Fibroblast of villous mesenchyme (primary cell): ENCODE data around the gene RNF10. TPM values are rescaled to one million over a fixed set of nuclear protein-coding genes. Genes with fewer than 3 reads are reported as not detected.
"Not testable (repeated sequence)": the region's sequence is repeated elsewhere in the genome, so short reads cannot be mapped to it uniquely, and the experiment has no call there.

Source experiments
- DNase-seq: peaks from one replicate; pipeline ENCODE4 v3.0.0-alpha.2; 2010; ENCODE audit warnings: low read depth
- H3K4me3 ChIP-seq: 2 replicates; pipeline ENCODE4 v1.5.1; 2011; ENCODE audit warnings: low read depth, mild to moderate bottlenecking, low read length
- total RNA-seq: library from RNA; depleted of rRNA; stranded (reverse); fragments of >200 nt; gene quantifications from 2 replicates; pipeline ENCODE4 v1.2.3, GENCODE V29; 2012
- TF ChIP-seq, protein P1 (sequence below): IDR thresholded peaks from 2 replicates; pipeline ENCODE4 v1.5.1; 2012; ENCODE audit warnings: low read depth, mild to moderate bottlenecking, low read length; ENCODE audit not compliant: insufficient read depth

Gene RNF10
- 127 and 175 TPM in 2 replicates for total RNA-seq

DNA sequence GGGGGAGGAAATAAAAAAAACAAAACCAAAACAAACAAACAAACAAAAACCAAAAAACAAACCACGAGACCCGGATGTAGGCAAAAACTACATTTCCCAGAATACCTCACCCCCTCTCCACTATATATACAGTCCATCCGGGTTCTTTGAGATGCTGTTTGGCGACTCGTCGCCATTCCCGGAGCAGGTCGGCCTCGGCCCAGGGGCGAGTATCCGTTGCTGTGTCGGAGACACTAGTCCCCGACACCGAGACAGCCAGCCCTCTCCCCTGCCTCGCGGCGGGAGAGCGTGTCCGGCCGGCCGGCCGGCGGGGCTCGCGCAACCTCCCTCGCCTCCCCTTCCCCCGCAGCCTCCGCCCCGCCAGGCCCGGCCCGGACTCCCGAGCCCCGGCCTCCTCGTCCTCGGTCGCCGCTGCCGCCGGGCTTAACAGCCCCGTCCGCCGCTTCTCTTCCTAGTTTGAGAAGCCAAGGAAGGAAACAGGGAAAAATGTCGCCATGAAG, at the start of gene RNF10:
Gene RNF10, plus strand, starts transcription at position 154 of the 500 bp plus-strand sequence. CDS start 456 bp downstream, outside the sequence.
- peak; percentile 90 for DNase-seq
- TF ChIP-seq, protein P1, sequence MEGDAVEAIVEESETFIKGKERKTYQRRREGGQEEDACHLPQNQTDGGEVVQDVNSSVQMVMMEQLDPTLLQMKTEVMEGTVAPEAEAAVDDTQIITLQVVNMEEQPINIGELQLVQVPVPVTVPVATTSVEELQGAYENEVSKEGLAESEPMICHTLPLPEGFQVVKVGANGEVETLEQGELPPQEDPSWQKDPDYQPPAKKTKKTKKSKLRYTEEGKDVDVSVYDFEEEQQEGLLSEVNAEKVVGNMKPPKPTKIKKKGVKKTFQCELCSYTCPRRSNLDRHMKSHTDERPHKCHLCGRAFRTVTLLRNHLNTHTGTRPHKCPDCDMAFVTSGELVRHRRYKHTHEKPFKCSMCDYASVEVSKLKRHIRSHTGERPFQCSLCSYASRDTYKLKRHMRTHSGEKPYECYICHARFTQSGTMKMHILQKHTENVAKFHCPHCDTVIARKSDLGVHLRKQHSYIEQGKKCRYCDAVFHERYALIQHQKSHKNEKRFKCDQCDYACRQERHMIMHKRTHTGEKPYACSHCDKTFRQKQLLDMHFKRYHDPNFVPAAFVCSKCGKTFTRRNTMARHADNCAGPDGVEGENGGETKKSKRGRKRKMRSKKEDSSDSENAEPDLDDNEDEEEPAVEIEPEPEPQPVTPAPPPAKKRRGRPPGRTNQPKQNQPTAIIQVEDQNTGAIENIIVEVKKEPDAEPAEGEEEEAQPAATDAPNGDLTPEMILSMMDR: no peak
- peak within 1 kb of the TSS; percentile 88 for H3K4me3 ChIP-seq

DNA sequence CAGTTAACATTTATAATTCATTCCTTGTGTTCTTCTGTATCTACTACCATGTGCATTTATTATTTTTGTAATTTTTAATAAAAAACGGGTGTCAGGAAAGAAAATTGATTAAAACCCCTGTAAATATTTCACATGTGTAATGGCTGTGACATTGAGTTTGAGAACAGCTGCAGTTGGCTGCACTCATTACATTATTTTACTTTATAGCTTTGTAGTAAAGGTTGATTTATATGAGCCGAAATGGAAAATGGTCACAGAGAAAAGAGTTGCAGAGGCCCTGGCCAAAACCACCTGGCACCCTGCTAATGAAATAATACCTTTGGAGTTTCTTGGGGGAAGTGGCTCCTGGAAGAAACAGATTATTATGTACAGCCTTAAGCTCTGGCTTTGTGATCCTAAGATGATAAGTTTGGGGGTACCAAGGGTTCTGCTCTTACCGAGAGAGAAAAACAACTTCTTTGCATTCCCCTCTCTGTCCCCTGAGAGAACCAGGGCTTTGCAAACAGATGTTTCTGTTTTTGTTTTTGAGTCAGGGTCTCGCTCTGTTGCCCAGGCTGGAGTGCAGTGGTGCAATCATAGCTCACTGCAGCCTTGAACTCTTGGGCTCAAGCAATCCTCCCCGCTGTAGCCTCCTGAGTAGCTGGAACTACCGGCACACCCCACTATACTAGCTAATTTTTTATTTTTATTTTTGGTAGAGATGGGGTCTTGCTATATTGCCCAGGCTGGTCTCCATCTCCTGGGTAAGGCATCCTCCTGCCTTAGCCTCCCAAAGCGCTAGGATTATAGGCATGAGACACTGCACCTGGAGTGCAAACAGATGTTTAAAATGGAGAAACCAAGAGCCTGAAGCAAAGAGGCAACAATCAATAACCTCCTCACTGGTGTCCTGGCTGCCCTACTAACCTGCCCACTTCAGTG, 47.9 kb upstream of the RNF10 start:
- TF ChIP-seq, protein P1: no peak
- no peak for DNase-seq
- H3K4me3 ChIP-seq: no peak overlapping the region

DNA sequence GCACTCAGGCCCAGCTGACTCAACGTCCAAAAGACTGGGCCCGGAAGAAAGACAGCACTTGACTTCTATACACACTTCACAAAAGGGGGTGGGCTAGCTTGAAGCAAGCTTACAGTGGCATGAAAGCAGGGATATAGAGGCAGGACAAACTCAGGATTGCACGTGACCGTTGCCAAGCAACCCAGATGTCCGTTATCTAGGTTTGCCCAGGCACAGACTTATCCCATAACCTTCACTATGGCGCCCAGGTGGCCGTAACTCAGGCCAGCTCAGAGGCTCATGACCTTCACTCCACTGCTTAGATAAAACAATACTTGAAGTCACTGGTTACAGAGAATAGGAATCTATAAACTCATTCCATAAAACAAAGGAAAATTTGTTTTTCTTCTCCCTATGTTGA, 46.6 kb upstream of the RNF10 start:
- DNase-seq: peak; percentile 14
- not testable (repeated sequence) for H3K4me3 ChIP-seq

DNA sequence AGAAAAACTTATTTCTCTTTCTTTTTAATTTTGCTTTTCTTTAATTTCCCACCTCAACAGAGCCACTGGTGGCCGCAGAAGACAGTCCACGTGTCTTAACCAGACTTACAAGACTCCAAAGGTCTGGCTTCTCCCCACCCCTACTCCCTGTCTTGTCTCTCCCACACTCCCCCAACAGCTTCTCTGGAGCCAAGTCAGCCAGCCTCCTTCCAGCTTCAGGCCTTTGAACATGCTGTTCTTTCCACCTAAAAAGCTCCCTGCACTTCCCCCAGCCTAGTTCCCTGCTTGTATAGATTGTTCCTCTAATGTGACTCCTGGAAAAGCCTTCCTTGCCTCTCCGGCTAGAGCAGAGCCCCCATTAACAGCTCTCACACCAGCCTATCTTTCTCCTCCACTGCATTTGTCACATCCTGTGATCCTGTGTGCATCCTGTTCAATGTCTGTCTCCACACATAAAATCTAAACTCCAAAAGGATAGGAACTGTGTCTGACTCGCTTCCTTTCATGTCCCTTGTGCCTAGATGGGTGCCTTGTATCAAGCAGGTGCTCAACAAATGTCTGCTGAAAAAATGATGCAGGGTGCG, 46.0 kb upstream of the RNF10 start:
- TF ChIP-seq, protein P1: no peak
- H3K4me3 ChIP-seq: no peak overlapping the region
- DNase-seq: peak; percentile 14

DNA sequence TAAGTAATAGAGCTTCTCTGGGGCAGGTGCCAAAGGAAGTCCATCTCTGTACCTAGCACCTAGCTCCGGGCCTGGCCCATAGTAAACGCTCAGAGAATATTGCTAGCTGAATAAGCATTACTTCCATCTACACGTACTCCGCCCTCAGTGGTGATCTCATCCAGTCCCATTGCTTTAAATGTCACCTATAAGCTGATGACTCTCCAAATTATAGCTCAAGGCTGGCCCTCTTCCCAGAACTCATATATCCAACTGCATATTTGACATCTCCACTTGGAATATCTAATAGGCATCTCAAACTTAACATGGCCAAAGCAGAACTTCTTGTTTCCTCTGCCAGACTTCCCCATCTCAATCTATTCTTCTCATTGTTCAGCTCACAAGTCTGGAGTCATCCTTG, 45.1 kb upstream of the RNF10 start:
- DNase-seq: peak; percentile 15

DNA sequence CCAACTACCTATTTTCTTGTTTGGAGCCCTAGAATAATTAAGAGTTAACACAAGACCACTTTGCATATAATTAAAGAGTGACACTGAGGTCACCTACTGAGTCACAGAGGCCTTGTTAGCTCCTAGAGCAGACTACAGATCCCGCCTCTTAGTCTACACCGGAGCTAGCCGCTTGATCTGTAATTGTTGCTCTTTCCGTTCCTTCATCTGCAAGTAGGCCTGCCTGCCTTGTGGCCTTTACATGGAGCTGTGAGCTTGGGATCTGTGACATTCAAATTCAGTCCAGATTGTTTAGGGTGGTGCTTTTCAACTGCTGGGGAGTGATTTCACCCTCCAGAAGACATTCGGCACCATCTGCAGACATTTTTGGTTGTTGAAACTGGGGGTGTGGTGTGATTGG, 43.8 kb upstream of the RNF10 start:
- no peak for DNase-seq
- no peak overlapping the region for H3K4me3 ChIP-seq
- TF ChIP-seq, protein P1: no peak

More for the DNA sequence above, 45.1 kb upstream of the RNF10 start:
- TF ChIP-seq, protein P1: no peak
- no peak overlapping the region for H3K4me3 ChIP-seq

DNA sequence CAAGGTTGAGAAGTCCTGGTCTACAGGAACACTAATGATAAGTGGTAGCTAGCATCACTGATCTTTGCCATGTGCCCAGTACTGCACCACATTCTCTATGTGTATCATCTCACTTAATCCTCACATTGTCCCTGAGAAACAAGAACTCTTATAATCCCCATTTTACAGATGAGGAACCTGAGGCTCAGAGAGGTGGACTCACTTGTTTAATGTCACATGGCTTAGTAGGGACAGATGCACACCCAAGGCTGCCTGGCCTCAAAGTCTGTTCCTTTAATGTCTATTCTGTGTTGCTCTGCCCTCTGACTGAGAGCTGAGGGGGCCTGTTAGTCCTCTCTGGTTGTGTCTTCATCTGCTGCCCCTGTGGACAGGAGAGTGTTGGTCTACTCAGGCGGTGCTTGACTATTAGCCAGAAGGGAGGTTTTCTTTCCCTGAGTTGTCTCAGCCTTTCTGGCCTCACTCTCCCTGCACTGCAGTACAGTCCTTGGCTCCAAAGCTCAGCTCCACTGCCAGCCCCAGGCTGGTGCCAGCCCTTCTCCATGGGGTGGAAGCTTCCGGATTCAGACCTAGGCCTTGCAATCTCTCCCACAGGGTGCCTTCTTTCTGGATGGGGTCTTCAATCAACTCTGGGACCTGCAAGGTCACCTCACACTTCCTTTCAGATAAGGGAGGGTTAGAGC, 43.2 kb upstream of the RNF10 start:
- no peak overlapping the region for H3K4me3 ChIP-seq
- TF ChIP-seq, protein P1: no peak
- DNase-seq: no peak
